Fibroblast of lung (primary cell): ENCODE results near the gene STK16.

Experiments
- EZH2 ChIP-seq: IDR thresholded peaks from 2 replicates; pipeline ENCODE4 v1.5.1; 2012; ENCODE audit warnings: low read length, control low read depth, mild to moderate bottlenecking; ENCODE audit errors: missing control alignments
- TF ChIP-seq, protein P1 (sequence below), 2 donors: IDR thresholded peaks in 1 of 2; conservative IDR thresholded peaks in 1 of 2; 1 replicate in 1 of 2; 2 replicates in 1 of 2; pipeline ENCODE4 v1.5.1; 2011 to 2012; ENCODE audit warnings: low read length in 2 of 2, control low read depth in 1 of 2, inconsistent platforms in 1 of 2, low read depth in 1 of 2, mild to moderate bottlenecking in 1 of 2

GRCh38 chr2:219230059-219230540 lies 15.2 kb upstream of the STK16 start:
- TF ChIP-seq, protein P1, sequence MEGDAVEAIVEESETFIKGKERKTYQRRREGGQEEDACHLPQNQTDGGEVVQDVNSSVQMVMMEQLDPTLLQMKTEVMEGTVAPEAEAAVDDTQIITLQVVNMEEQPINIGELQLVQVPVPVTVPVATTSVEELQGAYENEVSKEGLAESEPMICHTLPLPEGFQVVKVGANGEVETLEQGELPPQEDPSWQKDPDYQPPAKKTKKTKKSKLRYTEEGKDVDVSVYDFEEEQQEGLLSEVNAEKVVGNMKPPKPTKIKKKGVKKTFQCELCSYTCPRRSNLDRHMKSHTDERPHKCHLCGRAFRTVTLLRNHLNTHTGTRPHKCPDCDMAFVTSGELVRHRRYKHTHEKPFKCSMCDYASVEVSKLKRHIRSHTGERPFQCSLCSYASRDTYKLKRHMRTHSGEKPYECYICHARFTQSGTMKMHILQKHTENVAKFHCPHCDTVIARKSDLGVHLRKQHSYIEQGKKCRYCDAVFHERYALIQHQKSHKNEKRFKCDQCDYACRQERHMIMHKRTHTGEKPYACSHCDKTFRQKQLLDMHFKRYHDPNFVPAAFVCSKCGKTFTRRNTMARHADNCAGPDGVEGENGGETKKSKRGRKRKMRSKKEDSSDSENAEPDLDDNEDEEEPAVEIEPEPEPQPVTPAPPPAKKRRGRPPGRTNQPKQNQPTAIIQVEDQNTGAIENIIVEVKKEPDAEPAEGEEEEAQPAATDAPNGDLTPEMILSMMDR (conservative IDR thresholded peaks at IDR 0.05 in 1 of 2, IDR thresholded peaks at IDR 0.05 in 1 of 2; ENCODE audit: low read depth in 1 of 2, low read length in 2 of 2) = no peak
- TF ChIP-seq EZH2 = no peak
